NCI-H2081 treated with DMSO at 0.1 percent for 48 hours (cell line): ENCODE results near the gene NIN.

Source experiments
- DNase-seq: peaks from one replicate; lab custom pipeline; 2025; lab: John Stamatoyannopoulos, UW

NIN gene

GRCh38 chr14:50830932-50831725 lies at the start of gene NIN:
Gene NIN, minus strand, starts transcription at chr14:50831162. Its CDS starts 9,106 bp downstream, at chr14:50822056.
- DNase-seq, result no peak

- no peak for DNase-seq
Observed at GRCh38 chr14:50875359-50876070, 44.6 kb upstream of the NIN start.

DNA sequence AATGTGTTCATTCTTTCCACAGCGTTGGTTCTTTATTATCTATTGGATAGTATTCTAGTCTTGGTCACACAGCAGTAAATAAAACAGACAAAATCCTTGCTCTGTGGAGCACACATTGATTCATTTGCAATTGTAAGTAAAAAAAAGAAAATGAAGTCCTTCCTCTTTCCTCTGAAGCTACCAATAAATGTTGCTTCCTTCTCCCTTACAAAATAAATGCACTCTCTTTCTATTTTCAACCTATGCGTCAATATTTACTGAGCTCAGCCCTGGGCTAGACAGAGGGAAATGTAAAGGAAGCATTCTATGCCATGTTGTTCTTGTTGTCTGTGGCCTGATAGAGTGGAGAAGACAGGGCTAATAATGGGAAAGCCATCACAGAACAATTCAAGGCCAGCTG lies 43.8 kb upstream of the NIN start:
- no peak for DNase-seq

- no peak for DNase-seq
Observed at GRCh38 chr14:50871914-50872732, 41.2 kb upstream of the NIN start, which contains the start of gene ABHD12B. Gene ABHD12B, plus strand, starts transcription at chr14:50872053. Its CDS starts 122 bp downstream, at chr14:50872175.

GRCh38 chr14:50871228-50871627 lies 40.3 kb upstream of the NIN start:
- no peak for DNase-seq

- DNase-seq, result no peak
Observed at GRCh38 chr14:50865391-50866076, 34.6 kb upstream of the NIN start.

DNA sequence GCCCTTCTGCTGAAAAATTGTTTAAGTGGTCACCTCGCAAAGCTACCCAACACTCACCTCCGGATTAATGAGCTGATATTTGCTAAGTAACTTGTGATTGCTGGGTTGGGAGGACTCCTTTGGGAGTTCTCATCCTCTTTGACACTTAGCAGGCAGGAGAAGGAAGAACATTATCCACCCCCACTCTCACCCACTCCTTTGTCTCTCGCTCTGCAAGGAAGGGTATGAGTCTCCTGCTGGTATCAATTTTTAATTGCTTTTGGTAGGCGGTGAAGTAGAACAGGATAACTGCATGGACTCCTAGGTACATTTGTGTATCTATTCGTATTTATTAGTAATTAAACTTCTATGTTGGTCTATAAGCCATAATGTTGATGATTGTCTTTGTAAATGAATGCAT lies 34.0 kb upstream of the NIN start:
- no peak for DNase-seq

DNA sequence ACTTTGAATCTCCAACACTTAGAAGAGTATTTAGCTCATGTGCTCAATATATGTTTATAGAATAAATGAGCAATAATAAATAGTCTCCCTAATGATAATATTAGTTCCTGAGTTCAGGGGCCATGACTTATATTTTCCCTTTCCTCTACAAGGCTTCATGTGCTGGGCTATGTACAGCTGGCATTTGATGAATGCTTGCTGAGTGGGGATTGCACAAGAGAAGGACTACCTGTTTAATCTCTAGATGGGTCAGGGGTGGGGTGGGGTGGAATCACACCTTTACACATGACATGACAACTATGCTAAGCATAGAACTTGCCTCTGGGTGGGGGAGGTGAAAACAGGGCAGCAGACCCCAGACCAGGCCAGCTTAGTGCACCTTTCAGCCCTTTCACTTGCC lies 33.3 kb upstream of the NIN start:
- no peak for DNase-seq

DNA sequence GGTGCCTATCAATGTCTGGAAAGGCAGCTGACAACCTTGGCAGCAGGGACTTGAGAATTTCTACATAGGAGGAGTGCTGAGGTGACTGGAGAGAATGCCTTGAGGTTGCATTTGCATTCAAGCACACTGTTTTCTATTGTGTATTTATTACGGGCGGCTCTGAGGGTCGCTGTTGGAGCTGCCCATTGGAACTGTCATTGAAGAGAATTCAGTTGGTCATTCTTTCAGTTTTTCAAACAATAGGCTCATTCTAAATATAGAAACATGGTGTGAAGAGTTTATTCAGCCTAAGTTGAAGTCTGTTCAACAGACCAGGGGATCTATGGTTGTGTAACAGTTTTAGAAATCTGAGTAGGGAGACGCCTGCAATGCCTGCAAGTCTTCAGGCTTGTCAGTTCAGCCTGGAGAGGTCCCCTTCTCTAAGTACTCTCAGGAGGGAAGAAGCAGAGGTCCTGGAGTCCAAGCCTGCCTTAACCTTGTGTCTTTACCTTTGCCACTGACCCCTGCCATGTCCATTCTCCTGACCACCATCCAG lies 31.1 kb upstream of the NIN start:
- no peak for DNase-seq

- DNase-seq, result peak; percentile 68
Observed at GRCh38 chr14:50860478-50861086, 29.6 kb upstream of the NIN start.

- DNase-seq, result no peak
Observed at GRCh38 chr14:50859296-50859624, 28.3 kb upstream of the NIN start.

DNA sequence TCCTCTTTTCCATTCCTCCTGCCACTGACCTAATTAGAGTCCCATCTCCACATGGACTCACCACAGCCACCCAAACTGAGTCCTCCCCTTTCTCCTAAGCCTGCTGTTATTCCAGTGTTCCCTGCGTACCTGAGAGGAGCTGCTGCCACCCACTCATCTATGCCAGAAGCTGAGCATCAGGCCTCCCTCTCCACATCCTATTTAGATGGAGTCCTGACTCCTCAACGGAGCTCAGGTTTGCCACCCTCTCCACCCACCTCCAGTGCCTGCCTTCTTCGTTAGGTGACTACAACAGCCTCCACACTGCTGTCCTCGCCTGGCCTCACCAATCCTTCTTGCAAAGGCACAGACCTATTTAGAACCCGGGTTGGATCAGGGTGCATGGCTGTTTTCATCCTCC lies 25.7 kb upstream of the NIN start:
- no peak for DNase-seq

DNA sequence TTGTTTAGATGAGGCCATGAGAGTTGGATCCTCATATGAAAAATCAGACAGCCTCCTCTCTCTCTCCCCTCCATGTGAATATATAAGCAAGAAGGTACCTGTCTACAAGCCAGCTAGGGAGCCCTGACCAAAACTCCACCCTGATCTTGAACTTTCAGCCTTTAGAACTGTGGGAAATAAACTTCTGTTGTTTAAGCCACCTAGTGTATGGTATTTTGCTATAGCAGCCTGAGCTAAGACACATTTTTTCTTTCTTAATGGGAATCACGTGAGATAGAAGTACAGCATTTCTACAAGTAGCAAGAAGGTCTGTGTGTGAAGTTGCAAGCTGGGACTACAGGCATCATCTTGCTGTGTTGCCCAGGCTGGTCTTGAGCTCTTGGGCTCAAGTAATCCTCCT lies 24.6 kb upstream of the NIN start:
- DNase-seq, result no peak

- no peak for DNase-seq
Observed at GRCh38 chr14:50854521-50854920, 23.6 kb upstream of the NIN start.

DNA sequence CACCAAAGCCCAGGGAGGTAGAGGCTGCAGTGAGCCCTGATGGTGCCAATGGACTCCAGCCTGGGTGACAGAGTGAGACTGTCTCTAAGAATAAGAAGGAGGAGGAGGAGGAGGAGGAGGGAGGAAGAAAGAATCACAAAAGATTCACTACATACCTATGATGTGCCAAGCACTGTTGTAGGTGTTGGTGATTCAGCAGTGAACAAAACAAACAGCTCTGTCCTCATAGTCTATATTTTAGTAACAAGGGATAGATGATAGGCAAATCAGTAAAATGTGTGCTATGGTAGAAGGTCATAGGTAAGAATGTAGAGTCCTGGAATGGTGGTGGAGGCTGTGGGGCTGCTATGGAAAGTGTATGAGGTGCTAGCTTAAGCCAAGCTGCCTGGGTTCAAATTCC lies 22.9 kb upstream of the NIN start:
- DNase-seq, result no peak

DNA sequence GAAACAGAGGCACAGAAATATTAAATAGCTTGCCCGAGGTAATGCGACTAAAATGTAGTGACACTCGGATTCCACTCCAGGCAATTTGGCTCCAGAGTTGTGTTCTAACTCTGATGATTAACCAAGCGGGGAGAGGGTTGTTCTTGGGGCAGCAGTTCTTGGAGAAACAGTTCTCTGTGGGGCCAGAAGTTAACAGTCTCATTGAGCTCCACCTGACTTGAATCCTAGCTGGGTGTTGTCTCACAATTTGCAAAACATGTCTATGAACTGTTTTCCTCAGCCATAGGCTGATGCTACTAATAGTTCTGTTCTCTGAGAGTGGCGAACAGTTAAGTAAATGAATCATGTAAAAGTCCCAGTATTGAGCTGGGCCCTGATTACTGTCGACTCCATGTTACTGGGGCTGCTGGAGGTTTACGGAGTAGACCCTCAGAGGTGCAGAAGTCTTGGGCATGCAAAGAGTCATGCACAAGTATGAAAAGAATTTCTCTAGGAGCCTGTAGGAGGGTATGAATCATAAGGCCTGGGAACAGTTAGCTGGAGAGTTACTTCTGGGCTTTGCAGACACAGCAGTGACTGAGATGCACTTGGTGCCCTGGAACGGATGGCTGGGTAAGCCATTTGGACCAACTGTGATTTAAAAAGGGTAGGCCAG lies 15.4 kb upstream of the NIN start:
- no peak for DNase-seq

DNA sequence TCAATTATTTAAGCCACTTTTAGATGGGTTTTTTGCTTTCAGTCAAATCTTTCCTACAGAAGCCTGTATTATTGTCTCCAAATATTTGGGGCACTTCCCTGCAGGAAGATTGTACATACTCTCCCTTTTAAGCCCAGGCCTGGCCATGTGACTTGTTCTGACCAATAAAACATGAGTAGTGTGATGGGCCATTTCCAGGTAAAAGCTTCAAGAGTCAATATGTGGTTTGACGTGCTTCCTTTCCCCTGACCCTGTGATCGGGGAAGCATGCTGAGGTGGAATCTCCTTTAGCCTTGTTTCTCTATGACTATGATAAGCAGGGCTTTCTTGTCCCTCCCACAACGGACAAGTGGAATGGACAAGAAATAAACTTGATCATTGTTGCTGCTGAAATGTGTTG lies 14.2 kb upstream of the NIN start:
- DNase-seq, result no peak

DNA sequence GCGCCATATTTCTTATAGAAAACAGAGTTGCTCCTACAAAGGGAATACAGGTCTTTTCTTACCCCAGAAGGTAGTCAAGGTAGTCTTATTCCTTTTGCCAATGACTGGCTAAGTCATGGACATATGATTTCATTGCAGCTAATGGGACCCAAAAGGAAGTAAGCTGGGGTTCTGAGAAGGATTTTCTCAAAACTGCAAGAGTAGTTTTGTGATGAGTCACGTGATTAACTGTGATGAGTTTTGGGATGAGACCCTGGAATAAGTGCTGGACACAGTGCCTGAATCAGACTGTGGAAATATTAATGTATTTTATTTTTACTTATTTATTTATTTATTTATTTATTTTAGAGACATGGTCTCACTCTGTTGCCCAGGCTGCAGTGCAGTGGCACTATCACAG lies 13.4 kb upstream of the NIN start:
- no peak for DNase-seq

DNA sequence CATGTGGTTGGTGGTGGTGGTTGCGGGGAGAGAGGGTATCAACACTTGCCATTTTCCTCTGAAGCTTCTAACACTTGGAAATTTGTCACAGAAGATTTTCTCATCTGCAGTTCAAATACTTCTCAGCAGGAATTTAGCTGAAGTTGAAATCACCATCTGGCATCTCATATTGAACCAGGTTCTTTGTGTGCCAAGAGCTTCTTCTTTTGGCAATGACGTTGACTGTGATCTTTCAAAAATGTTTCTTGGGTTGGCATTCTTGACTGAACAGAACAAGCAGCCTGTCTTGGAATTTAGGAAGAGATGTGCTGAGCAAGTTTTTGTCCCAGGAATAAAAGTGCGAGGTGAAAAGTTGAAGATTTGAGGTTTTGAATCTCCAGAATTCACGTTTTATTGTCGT lies 8.7 kb upstream of the NIN start:
- DNase-seq, result no peak

GRCh38 chr14:50839048-50839447 lies 8.1 kb upstream of the NIN start:
- DNase-seq, result no peak
